COLO829 (cell line): Measurements from ENCODE around the gene HNRNPK.
A peak's percentile ranks its signal among the peaks of the same experiment; 100 is the strongest.

Experiments used
- DNase-seq: peaks from one replicate; pipeline ENCODE4 v3.0.0; 2012; ENCODE audit warnings: low spot score

The HNRNPK gene

GRCh38 chr9:83932851-83933250 is 47.2 kb downstream of the HNRNPK start:
- no peak for DNase-seq

- no peak for DNase-seq
These were observed 48.0 kb downstream of the HNRNPK start for GRCh38 chr9:83932011-83932410.

- no peak for DNase-seq
These were observed 49.1 kb downstream of the HNRNPK start for GRCh38 chr9:83930881-83931280.

GRCh38 chr9:83927591-83927990 is 52.4 kb downstream of the HNRNPK start:
- no peak for DNase-seq

- DNase-seq: peak; percentile 95
These were observed 58.9 kb downstream of the HNRNPK start, which contains the start of gene KIF27 for GRCh38 chr9:83920927-83921707. Gene KIF27, minus strand, starts transcription at chr9:83921432. Its CDS starts 5,841 bp downstream, at chr9:83915591.

GRCh38 chr9:83920469-83920926 is 59.5 kb downstream of the HNRNPK start:
- no peak for DNase-seq

- no peak for DNase-seq
These were observed 60.9 kb downstream of the HNRNPK start for GRCh38 chr9:83919111-83919510.
